ENCODE measurements around the gene NPTXR.

The NPTXR gene

GRCh38 chr22:38881464-38881871 is 37.6 kb upstream of the NPTXR start:
- no peak for DNase-seq (ENCODE audit: low spot score)
- H3K27ac ChIP-seq: no peak overlapping the region
- no peak for TF ChIP-seq CTCF (conservative IDR thresholded peaks at IDR 0.05; ENCODE audit: low read depth)
- ChIA-PET CTCF (interaction anchor here (0.6 to 0.7 kb wide), 2 partner anchors 17 to 122 kb away, joined by 4 to 7 read pairs; no protein-coding TSS in a partner anchor), POLR2A (ENCODE audit: low non-redundant PET) (no interaction called here)

DNA sequence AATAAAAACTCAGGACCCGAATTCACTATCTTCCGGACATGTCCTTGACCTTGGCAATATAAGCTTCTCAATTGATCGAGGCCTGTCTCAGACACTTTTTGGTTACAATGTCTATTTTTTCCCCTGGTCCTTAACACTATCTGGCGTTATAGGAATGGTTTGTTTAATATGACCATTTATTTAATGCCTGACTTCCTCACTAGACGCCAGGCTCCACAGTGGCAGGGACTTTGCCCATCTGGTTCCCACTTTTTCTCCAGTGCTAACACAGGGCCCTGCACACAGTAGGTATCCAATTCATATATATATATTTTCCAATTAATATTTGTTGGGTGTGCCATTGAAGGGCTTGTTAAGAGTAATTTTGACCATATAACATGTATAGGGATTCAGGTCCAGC is 36.1 kb upstream of the NPTXR start:
- POLR2A ChIA-PET (ENCODE audit: low non-redundant PET): no interaction called here
- no peak for DNase-seq (ENCODE audit: low spot score)
- no peak for TF ChIP-seq CTCF (conservative IDR thresholded peaks at IDR 0.05; ENCODE audit: low read depth)
- H3K27ac ChIP-seq: no peak overlapping the region
- CTCF ChIA-PET: no interaction called here

DNA sequence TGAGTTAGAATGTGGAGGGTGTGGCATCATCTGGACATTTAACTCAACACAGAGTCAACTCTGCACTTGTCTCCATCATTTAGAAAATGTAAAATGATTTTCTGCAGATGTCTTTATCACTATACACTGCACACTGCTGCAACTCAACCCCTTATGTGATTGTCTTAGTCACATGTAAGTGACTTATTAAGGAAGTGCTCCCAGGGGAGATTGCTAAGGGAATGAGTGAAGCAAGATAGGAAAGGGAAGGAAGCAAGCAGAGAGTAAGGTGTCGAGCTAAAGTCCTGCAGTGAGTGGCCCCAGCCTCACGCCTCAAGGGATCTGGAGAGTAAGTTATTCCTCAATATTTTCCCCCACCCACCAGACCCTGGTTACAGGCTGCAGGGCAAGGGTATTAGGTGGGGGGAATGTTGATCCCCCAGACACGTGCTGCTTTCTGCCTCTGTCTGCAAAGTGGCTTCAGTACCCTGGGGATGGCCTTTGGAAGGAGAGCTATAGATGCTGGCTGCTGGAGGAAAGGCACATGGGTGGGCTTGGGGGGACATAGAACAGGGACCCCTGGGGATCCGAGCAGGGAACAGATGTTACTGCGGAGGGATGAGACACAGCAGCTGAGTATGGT is 35.4 kb upstream of the NPTXR start:
- no peak for DNase-seq (ENCODE audit: low spot score)
- no peak for TF ChIP-seq CTCF (conservative IDR thresholded peaks at IDR 0.05; ENCODE audit: low read depth)
- H3K27ac ChIP-seq: no peak overlapping the region
- POLR2A ChIA-PET (ENCODE audit: low non-redundant PET): no interaction called here
- CTCF ChIA-PET: interaction anchor here (0.6 kb wide), 1 partner anchor 9 kb away, joined by 3 read pairs; no protein-coding TSS in a partner anchor

- CTCF ChIA-PET: interaction anchor here (0.6 kb wide), 1 partner anchor 34 kb away, joined by 3 read pairs; no protein-coding TSS in a partner anchor
- no peak overlapping the region for H3K27ac ChIP-seq
- no peak for DNase-seq (ENCODE audit: low spot score)
- TF ChIP-seq CTCF (conservative IDR thresholded peaks at IDR 0.05; ENCODE audit: low read depth): no peak
- POLR2A ChIA-PET (ENCODE audit: low non-redundant PET): no interaction called here
These were observed 34.2 kb upstream of the NPTXR start for GRCh38 chr22:38878001-38878400.

DNA sequence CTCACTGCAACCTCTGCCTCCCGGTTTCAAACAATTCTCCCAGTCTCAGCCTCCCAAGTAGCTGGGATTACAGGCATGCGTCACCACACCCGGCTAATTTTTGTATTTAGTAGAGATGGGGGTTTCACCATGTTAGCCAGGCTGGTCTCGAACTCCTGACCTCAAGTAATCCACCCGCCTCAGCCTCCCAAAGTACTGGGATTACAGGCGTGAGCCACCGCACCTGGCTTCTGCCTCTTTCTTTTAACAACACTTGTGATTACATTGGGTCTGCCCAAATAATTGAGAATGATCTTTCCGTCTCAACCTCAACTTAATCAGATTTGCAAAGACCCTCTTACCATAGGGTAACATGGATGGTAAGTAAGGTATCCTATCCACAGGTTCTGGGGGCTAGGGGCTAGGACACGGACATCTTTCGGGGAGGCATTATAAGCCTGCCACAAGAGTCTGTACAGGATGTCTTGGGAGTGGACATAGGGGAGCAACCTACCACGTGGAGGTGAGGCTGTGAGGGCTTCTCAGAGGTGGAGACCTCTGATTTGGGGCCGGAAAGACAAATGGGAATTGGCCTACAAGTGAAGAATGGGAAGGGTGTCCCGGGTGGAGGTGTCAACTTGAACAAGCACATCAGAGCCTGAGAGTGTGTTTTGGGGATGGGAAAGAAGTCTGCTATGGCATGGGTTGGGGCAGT is 30.8 kb upstream of the NPTXR start:
- no peak for TF ChIP-seq CTCF (conservative IDR thresholded peaks at IDR 0.05; ENCODE audit: low read depth)
- no peak overlapping the region for H3K27ac ChIP-seq
- POLR2A ChIA-PET (ENCODE audit: low non-redundant PET): no interaction called here
- DNase-seq (ENCODE audit: low spot score): no peak
- CTCF ChIA-PET: no interaction called here

DNA sequence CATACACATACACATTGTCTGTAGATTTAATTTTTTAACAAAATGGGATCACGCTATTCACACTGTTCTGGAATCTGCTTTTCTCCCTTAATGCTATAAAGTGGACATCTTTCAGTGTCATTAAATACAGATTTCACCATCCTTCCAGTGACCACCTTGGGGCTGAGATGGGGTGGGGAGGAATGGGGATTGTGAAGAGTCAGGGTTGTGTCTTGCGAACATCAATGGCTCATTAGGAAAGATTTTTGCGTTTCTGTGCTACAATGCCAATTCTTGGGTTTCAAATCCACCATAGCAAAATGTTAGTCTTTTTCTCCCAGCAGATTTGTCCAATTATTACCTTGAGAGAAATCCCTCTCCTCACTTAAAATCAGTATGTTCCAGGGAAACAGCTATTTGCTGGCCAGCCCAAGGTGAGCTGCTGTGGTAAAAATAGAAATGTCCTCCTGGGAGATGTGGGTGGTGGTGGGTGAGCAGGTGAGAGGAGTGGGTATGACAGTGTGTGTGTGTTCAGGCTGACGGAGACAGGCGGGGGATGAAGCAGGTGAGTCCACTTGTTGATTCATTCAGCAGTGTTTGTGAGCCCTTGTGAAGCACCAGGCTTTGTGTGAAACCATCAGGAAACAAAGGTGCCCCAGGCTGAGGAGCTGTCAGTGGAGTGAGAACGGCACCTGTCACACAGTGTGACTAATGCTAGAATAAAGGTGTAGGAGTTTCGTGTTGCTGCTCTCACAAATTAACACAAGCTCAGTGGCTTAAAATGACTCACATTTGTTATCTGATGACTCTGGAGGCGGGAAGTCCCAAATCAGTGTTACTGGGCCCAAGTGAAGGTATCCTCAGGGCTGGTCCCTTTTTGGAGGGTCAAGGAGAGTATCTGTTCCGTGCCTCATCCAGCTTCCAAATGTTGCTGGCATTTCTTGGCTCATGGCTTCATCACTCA is 29.9 kb upstream of the NPTXR start:
- no peak for DNase-seq (ENCODE audit: low spot score)
- ChIA-PET POLR2A (ENCODE audit: low non-redundant PET) (no interaction called here), CTCF (interaction anchor here (1.0 kb wide), 1 partner anchor 105 kb away, joined by 3 read pairs; no protein-coding TSS in a partner anchor)
- TF ChIP-seq CTCF (conservative IDR thresholded peaks at IDR 0.05; ENCODE audit: low read depth): no peak
- no peak overlapping the region for H3K27ac ChIP-seq

Measured in RWPE1 (cell line).